GM13976 (cell line): Measurements from ENCODE around the gene HCST.

Experiments
- DNase-seq: peaks from one replicate; pipeline ENCODE4 v3.0.0; 2012; ENCODE audit warnings: low spot score
- CTCF ChIP-seq: IDR thresholded peaks from 2 replicates; pipeline ENCODE4 v1.5.1; 2012; ENCODE audit warnings: borderline replicate concordance, mild to moderate bottlenecking; ENCODE audit not compliant: insufficient read depth; ENCODE audit errors: extremely low read depth, missing control alignments, control extremely low read depth
- in situ Hi-C: fragments of 300-500 bp; cut with MboI; formaldehyde crosslinking; loops from one replicate; pipeline ENCODE4 v1.12.0; 2022; ENCODE audit warnings: low sequenced_read_pairs, mixed read lengths, inconsistent platforms; ENCODE audit not compliant: unreplicated experiment

HCST gene

GRCh38 chr19:35946203-35946602 is 43.9 kb downstream of the HCST start:
- no peak for TF ChIP-seq CTCF
- DNase-seq: no peak
- in situ Hi-C loops: no loop called here

GRCh38 chr19:35949131-35949530 is 46.8 kb downstream of the HCST start:
- TF ChIP-seq CTCF: no peak
- no peak for DNase-seq
- in situ Hi-C loops: no loop called here
